GF-D8 (cell line): ENCODE measurements around the gene LZTR1.
A peak's percentile ranks its signal among the peaks of the same experiment; 100 is the strongest.

Source experiments
- DNase-seq: peaks from one replicate; lab custom pipeline; 2025; lab: John Stamatoyannopoulos, UW

Gene LZTR1

GRCh38 chr22:20951151-20951931 lies 30.8 kb upstream of the LZTR1 start:
- DNase-seq: no peak

DNA sequence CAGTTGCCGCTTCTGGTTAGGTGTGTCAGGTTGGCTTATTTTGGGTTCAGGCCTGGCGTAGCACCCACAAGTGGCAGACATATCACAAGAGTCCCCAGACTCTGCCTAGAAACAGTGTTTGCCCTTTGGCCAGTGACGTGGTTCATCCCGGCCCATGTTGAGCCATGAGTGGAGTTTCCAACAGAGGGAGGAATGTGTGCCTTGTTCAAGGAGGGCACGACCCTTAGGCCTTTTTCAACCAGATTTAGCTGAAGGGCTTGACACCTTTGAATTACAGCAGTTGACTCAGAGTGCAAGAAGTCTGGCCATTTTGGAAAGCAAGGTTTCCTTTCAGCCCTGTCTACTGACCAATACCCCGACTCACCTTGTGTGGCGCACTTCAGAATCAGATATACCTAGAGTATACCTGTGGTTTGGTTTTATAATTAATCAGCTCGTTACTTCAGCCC lies 30.1 kb upstream of the LZTR1 start:
- no peak for DNase-seq

- no peak for DNase-seq
Observed at GRCh38 chr22:20952544-20953341, 29.4 kb upstream of the LZTR1 start.

- DNase-seq: no peak
Observed at GRCh38 chr22:20953342-20953608, 28.8 kb upstream of the LZTR1 start.

DNA sequence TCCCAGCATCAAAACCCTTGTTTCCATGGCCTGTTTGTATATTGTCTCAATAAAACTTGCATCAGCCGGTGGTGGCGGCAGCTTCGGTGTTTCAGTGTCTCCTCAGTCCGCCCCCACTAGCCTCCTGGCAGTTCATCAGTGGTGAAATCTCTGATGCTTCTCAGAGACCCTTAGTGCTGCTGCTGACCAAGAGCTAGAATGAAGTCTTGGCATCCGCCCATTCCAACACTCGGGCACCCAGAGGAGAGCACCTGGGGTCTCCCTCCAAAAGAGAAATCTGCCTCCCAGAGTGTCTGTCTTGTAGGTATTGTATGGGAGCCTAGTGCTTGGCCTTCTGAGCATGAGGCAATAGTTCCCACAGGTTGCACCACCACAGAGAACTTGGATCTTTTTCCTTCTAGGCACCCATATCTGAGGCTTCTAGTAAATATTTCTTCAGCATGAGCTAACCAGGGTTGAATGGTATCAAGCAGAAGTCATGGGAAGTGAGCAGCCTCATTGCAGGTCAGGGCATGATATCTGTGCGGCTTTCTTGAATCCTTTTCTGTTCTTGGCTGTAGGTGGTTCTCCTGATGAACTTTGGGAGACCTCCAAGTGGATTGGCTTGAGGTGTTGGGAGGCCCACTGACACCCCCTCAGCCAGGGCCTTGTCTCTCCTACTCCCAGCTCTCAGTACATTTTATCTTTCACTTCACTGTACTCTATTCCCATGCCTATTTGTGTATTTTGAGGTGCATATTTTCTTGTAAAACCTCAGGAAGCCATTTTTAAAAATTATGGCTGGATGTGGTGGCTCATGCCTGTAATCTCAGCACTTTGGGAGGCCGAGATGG lies 28.2 kb upstream of the LZTR1 start:
- no peak for DNase-seq

GRCh38 chr22:20955548-20955947 lies 26.5 kb upstream of the LZTR1 start:
- DNase-seq: no peak

DNA sequence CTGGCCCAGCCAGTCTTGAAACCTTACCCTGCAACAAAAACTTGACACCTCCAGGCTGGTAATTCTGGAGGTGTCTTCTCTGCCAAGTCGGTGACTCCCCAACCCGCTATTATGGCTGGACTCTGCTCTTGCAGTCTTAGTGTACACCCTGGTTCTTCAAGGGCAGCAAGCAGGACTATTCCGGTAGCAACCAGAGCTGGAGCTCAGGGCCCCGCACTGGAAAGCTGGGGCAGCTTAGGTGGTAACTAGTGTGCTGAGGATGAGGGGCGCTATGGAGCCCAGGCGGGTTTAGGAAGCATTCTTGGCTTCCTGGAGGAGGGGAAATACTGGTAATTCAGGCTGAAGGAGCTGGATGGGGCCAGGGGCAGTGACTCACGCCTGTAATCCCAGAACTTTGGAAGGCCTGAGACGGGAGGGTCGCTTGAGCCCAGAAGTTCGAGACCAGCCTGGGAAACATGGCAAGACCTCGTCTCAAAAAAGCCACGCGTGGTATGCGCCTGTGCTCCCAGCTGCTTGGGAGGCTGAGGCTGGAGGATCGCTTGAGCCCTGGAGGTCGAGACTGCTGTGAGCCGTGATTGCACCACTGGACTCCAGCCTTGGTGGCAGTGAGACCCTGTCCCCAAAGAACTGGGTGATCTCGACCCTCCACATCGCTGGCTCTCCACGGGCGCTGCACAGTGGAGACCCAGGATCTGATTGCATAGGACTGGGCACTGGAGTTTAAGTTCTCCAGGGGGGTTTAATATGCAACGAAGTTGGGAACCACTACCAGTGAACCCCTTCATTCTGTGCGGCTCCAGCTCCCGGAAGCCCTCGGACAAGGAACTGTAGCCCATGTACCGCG lies 25.6 kb upstream of the LZTR1 start:
- no peak for DNase-seq

GRCh38 chr22:20957102-20957682 lies 24.9 kb upstream of the LZTR1 start:
- no peak for DNase-seq

- DNase-seq: peak; percentile 4
Observed at GRCh38 chr22:20957683-20958431, 24.2 kb upstream of the LZTR1 start.

- no peak for DNase-seq
Observed at GRCh38 chr22:20959578-20960461, 22.3 kb upstream of the LZTR1 start.

DNA sequence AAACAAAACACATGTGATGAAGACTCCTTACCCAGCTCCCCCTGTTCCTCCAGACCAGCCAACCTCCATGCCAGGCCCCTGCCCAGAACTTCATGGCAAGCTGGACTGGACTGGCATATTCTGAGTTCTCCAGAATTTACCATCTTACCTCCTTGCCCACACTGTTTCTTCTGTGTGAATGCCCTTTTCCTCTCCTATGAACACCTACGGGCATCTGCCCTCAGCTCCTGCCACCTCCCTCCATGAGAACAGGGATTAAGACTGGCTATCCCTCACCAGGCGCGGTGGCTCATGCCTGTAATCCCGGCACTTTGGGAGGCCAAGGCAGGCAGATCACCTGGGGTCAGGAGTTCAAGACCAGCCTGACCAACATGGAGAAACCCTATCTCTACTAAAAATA lies 21.5 kb upstream of the LZTR1 start:
- no peak for DNase-seq

DNA sequence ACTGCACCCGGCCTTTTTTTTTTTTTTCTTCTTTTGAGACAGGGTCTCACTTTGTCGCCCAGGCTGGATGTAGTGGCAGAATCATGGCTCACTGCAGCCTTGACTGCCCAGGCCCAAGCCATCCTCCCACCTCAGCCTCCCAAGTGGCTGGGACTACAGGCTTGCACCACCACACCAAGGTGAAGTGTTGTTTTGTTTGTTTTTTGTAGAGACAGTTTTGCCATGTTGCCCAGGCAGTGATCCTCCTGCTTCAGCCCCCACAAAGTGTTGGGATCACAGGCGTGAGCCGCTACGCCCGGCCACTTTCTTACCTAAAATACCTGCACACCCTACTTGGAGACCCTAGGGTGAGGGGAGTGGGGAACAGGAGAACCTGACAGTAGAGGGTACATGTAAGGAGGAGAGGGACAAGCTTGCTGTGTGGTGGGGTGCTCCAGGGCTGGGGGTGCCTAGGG lies 19.6 kb upstream of the LZTR1 start:
- no peak for DNase-seq

- DNase-seq: no peak
Observed at GRCh38 chr22:20963201-20964052, 18.7 kb upstream of the LZTR1 start.

- no peak for DNase-seq
Observed at GRCh38 chr22:20964090-20964798, 17.9 kb upstream of the LZTR1 start.

DNA sequence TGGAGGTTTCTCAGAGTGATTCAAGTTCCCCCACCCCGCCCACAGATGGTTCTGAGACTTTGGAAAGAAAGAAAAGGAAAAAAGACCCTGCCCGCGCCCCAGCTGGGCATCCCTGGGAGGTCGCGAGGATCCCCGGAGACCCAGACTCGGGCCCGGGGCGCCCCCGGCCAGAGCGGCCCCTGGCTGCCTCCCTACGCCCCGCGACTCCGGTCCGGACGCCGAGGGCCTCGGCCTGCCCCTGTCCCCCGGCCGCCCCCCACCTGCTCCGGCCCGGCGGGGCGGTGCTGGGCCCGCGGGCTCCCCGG lies 17.3 kb upstream of the LZTR1 start:
- DNase-seq: no peak

GRCh38 chr22:20965104-20965887 lies 16.8 kb upstream of the LZTR1 start:
- DNase-seq: no peak
